Measurements from ENCODE around the gene PDCD10.

Gene PDCD10

GRCh38 chr3:167728176-167728575, 6.5 kb downstream of the PDCD10 start:
- no peak for TF ChIP-seq CREB1 (IDR thresholded peaks at IDR 0.05; ENCODE audit: low read depth)
- no peak for TF ChIP-seq CEBPB (IDR thresholded peaks at IDR 0.05)
- TF ChIP-seq TEAD4 (IDR thresholded peaks at IDR 0.05), result no peak
- TF ChIP-seq MAX (IDR thresholded peaks at IDR 0.05), result no peak
- no peak for TF ChIP-seq EP300 (IDR thresholded peaks at IDR 0.05; ENCODE audit: borderline replicate concordance)
- TF ChIP-seq YY1 (IDR thresholded peaks at IDR 0.05; ENCODE audit: low read depth), result no peak

GRCh38 chr3:167723872-167724271, 10.8 kb downstream of the PDCD10 start:
- TF ChIP-seq USF1 (IDR thresholded peaks at IDR 0.05) (no peak), MAX (IDR thresholded peaks at IDR 0.05) (no peak), NFIC (IDR thresholded peaks at IDR 0.05) (no peak), ZBTB7A (IDR thresholded peaks at IDR 0.05; ENCODE audit: low read depth) (no peak), EGR1 (IDR thresholded peaks at IDR 0.05) (no peak), FOXM1 (IDR thresholded peaks at IDR 0.05; ENCODE audit: borderline replicate concordance, low read depth) (no peak), EP300 (IDR thresholded peaks at IDR 0.05; ENCODE audit: borderline replicate concordance) (no peak), REST (IDR thresholded peaks at IDR 0.05; ENCODE audit: low read depth) (no peak), CREB1 (IDR thresholded peaks at IDR 0.05; ENCODE audit: low read depth) (no peak), CEBPB (IDR thresholded peaks at IDR 0.05) (no peak), YY1 (IDR thresholded peaks at IDR 0.05; ENCODE audit: low read depth) (no peak), RAD21 (IDR thresholded peaks at IDR 0.05; ENCODE audit: low read depth) (no peak)

- no peak for TF ChIP-seq REST (IDR thresholded peaks at IDR 0.05; ENCODE audit: low read depth)
- TF ChIP-seq CEBPB (IDR thresholded peaks at IDR 0.05), result no peak
- TF ChIP-seq CREB1 (IDR thresholded peaks at IDR 0.05; ENCODE audit: low read depth), result no peak
- TF ChIP-seq ZBTB7A (IDR thresholded peaks at IDR 0.05; ENCODE audit: low read depth), result no peak
- TF ChIP-seq USF1 (IDR thresholded peaks at IDR 0.05), result no peak
- no peak for TF ChIP-seq RAD21 (IDR thresholded peaks at IDR 0.05; ENCODE audit: low read depth)
- no peak for TF ChIP-seq TEAD4 (IDR thresholded peaks at IDR 0.05)
- TF ChIP-seq TAF1 (IDR thresholded peaks at IDR 0.05; ENCODE audit: low read depth), result no peak
- no peak for TF ChIP-seq FOXM1 (IDR thresholded peaks at IDR 0.05; ENCODE audit: borderline replicate concordance, low read depth)
- no peak for TF ChIP-seq EP300 (IDR thresholded peaks at IDR 0.05; ENCODE audit: borderline replicate concordance)
- no peak for TF ChIP-seq TCF12 (IDR thresholded peaks at IDR 0.05; ENCODE audit: low read depth)
- no peak for TF ChIP-seq YY1 (IDR thresholded peaks at IDR 0.05; ENCODE audit: low read depth)
Measured at GRCh38 chr3:167723025-167723512, 11.6 kb downstream of the PDCD10 start.

GRCh38 chr3:167718582-167718981, 16.1 kb downstream of the PDCD10 start:
- TF ChIP-seq NFIC (IDR thresholded peaks at IDR 0.05) (no peak), RAD21 (IDR thresholded peaks at IDR 0.05; ENCODE audit: low read depth) (no peak), MAX (IDR thresholded peaks at IDR 0.05) (no peak), REST (IDR thresholded peaks at IDR 0.05; ENCODE audit: low read depth) (no peak), FOXM1 (IDR thresholded peaks at IDR 0.05; ENCODE audit: borderline replicate concordance, low read depth) (no peak), YY1 (IDR thresholded peaks at IDR 0.05; ENCODE audit: low read depth) (no peak), CREB1 (IDR thresholded peaks at IDR 0.05; ENCODE audit: low read depth) (no peak), TAF1 (IDR thresholded peaks at IDR 0.05; ENCODE audit: low read depth) (no peak), EP300 (IDR thresholded peaks at IDR 0.05; ENCODE audit: borderline replicate concordance) (no peak), CEBPB (IDR thresholded peaks at IDR 0.05) (no peak), ZBTB7A (IDR thresholded peaks at IDR 0.05; ENCODE audit: low read depth) (no peak), TCF12 (IDR thresholded peaks at IDR 0.05; ENCODE audit: low read depth) (no peak), USF1 (IDR thresholded peaks at IDR 0.05) (no peak), EGR1 (IDR thresholded peaks at IDR 0.05) (no peak)
